ENCODE measurements around the gene ADGRA1.
A peak's percentile ranks its signal among the peaks of the same experiment; 100 is the strongest.

The ADGRA1 gene

GRCh38 chr10:133056001-133056400, 31.7 kb upstream of the ADGRA1 start:
- no peak for DNase-seq

GRCh38 chr10:133056651-133057178, 31.0 kb upstream of the ADGRA1 start:
- no peak for DNase-seq

GRCh38 chr10:133058331-133059092, 29.2 kb upstream of the ADGRA1 start:
- peak; percentile 4 for DNase-seq

GRCh38 chr10:133059093-133059470, 28.6 kb upstream of the ADGRA1 start:
- DNase-seq, result no peak

- no peak for DNase-seq
Observed at GRCh38 chr10:133059571-133059970, 28.2 kb upstream of the ADGRA1 start.

- DNase-seq, result no peak
Observed at GRCh38 chr10:133060022-133060421, 27.7 kb upstream of the ADGRA1 start.

GRCh38 chr10:133060466-133060865, 27.3 kb upstream of the ADGRA1 start:
- no peak for DNase-seq

GRCh38 chr10:133060881-133061280, 26.8 kb upstream of the ADGRA1 start:
- DNase-seq, result no peak

- DNase-seq, result no peak
Observed at GRCh38 chr10:133061296-133062038, 26.3 kb upstream of the ADGRA1 start.

GRCh38 chr10:133062085-133062484, 25.6 kb upstream of the ADGRA1 start:
- DNase-seq, result no peak

GRCh38 chr10:133062635-133063034, 25.1 kb upstream of the ADGRA1 start:
- DNase-seq, result no peak

- DNase-seq, result no peak
Observed at GRCh38 chr10:133067149-133068105, 20.3 kb upstream of the ADGRA1 start.

- no peak for DNase-seq
Observed at GRCh38 chr10:133068111-133069032, 19.4 kb upstream of the ADGRA1 start.

- DNase-seq, result no peak
Observed at GRCh38 chr10:133069033-133069525, 18.6 kb upstream of the ADGRA1 start.

- no peak for DNase-seq
Observed at GRCh38 chr10:133070405-133070804, 17.3 kb upstream of the ADGRA1 start.

- DNase-seq, result no peak
Observed at GRCh38 chr10:133070810-133071209, 16.9 kb upstream of the ADGRA1 start.

GRCh38 chr10:133071733-133072132, 16.0 kb upstream of the ADGRA1 start:
- DNase-seq, result no peak

- no peak for DNase-seq
Observed at GRCh38 chr10:133072196-133072595, 15.5 kb upstream of the ADGRA1 start.

GRCh38 chr10:133072720-133073390, 14.9 kb upstream of the ADGRA1 start:
- DNase-seq, result no peak

GRCh38 chr10:133075346-133076137, 12.2 kb upstream of the ADGRA1 start:
- DNase-seq, result no peak

All from fibroblast of skin of scalp (primary cell).